Lung microvascular endothelial cell (primary cell): ENCODE results near the gene TMEM178B. TPM values are rescaled to one million over a fixed set of nuclear protein-coding genes. Genes with fewer than 3 reads are reported as not detected.

Source experiments
- DNase-seq, 2 donors: peaks; one replicate each; pipeline versions ENCODE4 v3.0.0 to v3.0.0-alpha.2; 2010; ENCODE audit warnings: low read depth in 2 of 2
- total RNA-seq: library from RNA; depleted of rRNA; stranded (reverse); fragments of >200 nt; gene quantifications from 2 replicates; pipeline ENCODE4 v1.2.1, GENCODE V29; 2014

The TMEM178B gene
- total RNA-seq, 1 donor from 2014 or later = under 0.01 TPM

DNA sequence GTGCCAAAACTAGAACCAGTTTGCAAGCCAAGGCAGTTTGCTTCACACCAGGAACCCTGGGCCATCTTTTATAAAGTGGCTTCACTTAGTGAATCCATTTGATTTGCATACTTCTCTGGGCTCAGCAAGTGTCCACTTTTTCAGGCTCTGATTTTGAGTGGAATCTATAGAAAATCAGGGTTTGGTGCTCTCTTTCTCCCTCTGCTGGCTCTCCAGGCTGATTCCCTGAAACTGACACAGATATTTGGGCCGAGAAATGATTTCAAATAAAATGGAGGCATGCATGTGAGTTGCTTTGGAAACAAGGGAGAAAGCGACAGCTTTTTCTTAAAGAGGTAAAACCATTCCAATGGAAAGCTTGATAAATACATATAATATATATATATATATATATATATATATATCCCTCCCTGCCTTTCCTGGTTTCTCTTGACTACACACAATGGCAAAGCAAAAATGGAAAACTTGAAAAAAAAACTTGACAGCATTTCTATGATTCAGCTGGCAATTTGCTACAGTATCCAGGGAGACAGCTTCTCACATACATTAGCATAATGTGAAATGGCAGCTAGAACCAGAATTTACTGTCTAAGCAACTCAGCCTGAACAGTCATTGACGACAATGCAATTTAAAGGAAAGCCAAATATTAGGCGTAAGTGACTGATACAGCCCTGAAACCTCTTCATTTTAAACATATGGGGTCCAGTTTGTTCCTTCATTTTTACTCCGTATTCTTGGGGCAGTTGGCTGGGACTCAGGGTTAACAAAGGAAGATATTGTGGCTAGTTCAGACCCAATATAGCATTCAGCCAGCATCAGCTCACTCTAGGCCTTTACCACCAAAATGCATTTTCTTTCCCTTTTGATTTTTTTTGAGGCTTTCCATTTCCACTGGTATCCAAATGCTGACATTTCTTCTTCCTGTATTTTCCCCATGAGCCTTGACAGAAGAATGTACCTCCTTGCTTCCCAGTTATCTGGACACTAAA is 188.5 kb downstream of the TMEM178B start:
- DNase-seq = no peak

DNA sequence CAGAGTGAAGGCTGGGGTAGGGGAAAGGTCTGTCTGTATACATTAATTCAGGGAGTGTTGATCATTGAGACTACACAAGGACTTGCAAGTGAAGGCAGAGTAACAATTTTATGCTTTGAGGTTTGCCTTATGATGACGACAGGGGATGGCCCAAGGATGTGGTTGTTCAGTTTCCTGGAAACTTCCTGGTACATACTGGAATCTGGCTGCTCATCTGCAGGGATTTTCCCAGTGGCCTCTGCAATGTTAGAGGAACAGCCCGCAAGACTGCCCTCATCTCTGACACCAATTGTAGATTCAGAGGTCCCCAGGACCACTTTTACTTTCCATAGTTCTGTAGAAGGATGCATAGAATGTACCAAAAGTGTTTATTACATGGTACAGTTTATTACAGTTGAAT is 189.6 kb downstream of the TMEM178B start:
- DNase-seq = no peak

DNA sequence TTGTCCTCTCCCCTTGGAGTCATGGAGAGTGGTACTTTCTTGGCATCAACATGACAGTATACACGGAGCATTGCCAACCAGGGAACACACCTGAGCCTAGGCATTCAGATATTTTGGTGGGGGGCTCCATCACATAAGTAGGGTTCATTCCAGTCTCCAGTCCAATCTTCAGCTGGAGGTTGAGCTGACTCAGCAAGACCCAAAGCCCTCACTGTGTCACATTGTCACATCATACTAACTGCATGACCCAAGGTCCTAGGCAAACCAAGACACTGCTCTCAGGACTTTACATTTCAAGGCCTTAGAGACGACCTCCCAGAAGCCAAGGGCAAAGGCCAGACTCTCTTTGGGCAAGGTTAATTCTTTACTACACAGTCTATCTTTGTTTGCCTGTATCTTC is 190.1 kb downstream of the TMEM178B start:
- no peak for DNase-seq

DNA sequence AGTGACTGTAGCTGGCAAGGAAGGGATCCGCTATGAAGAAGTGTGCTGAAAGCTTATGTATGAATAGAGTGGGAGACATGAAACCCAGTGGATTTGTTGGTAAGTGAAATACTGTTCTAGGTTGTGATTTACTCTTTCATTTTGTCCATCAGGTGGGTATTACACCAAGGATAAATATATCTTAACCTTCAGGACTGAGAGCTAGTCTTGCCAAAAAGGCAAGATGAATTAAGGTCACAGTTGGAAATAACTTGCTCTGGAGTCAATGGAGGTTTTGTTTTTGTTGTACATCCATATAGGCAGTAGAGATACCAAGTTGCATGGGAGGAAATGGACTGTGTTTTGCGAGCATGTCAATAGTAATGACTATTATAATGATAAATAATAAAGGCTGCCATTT is 190.6 kb downstream of the TMEM178B start:
- no peak for DNase-seq

- no peak for DNase-seq
Measured at GRCh38 chr7:141265668-141266067, 191.8 kb downstream of the TMEM178B start.

GRCh38 chr7:141268614-141269013 is 194.8 kb downstream of the TMEM178B start:
- no peak for DNase-seq

GRCh38 chr7:141271451-141271850 is 197.6 kb downstream of the TMEM178B start:
- DNase-seq = no peak

- no peak for DNase-seq
Measured at GRCh38 chr7:141272417-141272816, 198.6 kb downstream of the TMEM178B start.

GRCh38 chr7:141275350-141275749 is 201.5 kb downstream of the TMEM178B start:
- DNase-seq = no peak

- no peak for DNase-seq
Measured at GRCh38 chr7:141276031-141276430, 202.2 kb downstream of the TMEM178B start.

GRCh38 chr7:141280100-141280499 is 206.2 kb downstream of the TMEM178B start:
- DNase-seq = no peak

DNA sequence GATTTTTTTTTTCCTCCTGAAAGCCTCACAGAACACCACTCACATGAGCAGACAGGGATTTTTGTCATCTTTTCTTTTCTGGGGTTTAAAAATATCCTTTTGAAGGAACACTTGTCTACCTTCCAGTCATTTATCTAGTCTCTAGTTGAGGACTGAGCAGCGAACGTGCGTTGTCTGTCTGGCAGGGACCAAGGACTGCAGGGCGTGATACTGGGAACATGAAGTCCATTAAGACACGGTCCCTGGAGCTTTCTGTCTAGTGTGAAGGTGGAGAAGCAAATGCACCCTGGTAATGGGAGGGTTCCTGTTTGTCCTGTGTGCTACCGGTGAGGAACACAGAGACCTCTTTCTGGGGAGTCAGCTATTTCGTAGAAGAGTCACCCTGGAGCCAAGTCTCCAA is 207.4 kb downstream of the TMEM178B start:
- no peak for DNase-seq

GRCh38 chr7:141286522-141286921 is 212.7 kb downstream of the TMEM178B start:
- no peak for DNase-seq

- DNase-seq = no peak
Measured at GRCh38 chr7:141287936-141288335, 214.1 kb downstream of the TMEM178B start.

GRCh38 chr7:141288626-141289025 is 214.8 kb downstream of the TMEM178B start:
- DNase-seq = no peak

DNA sequence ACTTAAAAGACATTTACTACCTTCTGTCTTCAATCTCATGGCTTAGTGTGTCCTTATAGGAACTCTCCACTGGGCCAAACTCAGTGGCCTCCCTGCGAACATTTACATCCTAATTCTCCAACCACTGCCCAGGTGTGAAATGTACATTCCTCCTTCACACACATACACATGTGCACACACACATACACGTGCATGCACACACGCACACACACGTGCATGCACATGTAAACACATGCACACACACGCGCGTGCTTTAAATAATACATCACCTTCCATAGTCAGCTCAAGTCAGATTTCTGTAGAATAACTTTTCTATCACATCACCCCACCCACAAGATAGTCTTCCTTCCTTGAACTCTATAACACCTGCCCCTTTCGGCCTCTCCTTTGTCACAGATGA is 216.5 kb downstream of the TMEM178B start:
- DNase-seq = no peak

DNA sequence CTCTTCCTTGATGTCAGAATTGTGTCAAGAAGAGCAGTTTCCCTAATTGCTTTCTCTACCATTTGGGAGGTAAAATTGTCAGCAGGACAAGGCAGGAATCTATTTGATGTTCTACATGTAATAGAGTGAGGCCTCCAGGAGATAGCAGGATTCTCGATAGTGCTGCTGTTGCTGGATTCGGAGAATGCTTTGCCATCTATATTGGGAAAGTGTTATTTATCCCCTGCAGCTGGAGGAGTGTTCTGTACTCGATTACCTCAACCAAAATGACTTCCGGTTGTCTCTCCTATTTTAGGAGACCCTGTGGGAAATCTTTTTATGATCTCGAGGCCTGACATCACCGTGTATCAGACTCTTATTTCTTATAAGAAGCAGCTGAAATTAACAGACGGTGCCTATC is 217.1 kb downstream of the TMEM178B start:
- DNase-seq = no peak

DNA sequence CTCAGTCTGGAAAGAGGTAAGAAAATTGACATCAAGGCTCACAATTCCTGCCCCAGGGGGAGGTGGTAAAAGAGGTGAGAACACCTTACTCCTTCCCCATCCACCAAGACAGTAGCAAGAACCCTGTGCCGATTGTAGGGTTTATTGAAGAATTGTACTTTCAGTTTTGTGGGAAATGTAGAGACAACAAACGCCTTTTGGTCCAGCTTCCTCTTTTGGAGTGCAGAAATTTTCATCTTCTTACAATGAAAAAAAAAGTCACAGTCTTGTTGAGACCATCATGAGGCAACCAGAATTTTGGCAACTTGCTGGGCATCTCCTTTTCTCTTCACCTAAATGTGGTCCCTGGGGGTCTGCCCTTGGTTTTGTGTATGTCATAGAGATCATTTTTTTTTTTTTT is 217.7 kb downstream of the TMEM178B start:
- DNase-seq = no peak

DNA sequence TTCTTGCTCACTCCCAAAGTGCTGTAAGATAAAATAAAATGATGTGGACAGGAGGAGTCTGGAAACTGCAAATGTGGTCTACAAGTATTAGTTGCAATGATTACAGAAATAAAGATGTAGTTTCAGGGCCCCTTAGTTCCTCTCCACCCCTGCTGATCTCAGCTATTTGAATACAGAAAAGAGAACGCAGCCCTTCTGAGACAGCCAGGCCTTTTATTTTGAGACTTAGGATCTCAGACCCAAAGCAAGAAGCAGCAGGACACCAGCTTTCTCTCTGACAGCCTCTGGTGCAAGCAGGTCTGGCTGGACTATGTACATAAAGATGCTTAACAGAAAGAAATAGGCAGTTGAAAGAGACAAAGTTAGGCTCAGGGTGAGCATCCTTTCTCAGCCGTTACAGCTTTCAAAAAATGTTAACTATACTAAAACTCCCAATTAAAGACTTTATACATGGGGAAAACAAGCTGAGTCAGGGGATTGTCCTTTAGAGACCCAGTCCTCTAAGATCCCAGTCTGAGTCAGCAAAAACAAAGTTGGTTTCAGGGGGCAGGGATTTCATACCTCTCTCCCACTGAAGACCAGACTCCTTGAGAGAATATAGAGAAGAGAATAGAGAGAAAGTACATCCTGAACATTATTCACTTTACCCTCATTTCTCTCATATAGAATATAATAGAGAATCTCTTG is 220.4 kb downstream of the TMEM178B start:
- no peak for DNase-seq

GRCh38 chr7:141295367-141295895 is 221.6 kb downstream of the TMEM178B start:
- no peak for DNase-seq

GRCh38 chr7:141300816-141301215 is 227.0 kb downstream of the TMEM178B start:
- DNase-seq = no peak

DNA sequence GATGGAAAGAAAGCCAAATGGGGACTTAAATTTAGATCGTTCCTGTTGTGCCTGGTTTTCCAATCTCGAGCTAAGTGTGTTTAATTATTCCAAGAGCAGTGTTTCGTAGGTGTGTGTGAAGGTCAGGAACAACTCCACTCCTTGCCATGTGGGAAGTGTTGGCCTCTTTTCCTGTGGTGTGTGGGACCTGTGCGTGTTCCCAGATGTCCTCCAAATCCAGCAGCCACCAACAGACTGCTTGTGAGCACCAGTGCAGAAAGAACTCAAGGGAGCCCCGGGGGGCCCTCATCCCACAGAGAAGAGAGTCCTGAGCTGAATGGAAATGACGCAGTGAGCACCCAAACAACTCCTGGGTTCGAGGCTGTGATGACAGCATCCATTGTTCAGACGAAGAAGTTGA is 227.7 kb downstream of the TMEM178B start:
- no peak for DNase-seq
